ENCODE results near the gene HCAR2.
"Not testable (repeated sequence)": the region's sequence is repeated elsewhere in the genome, so short reads cannot be mapped to it uniquely, and the experiment has no call there.

Gene HCAR2

DNA sequence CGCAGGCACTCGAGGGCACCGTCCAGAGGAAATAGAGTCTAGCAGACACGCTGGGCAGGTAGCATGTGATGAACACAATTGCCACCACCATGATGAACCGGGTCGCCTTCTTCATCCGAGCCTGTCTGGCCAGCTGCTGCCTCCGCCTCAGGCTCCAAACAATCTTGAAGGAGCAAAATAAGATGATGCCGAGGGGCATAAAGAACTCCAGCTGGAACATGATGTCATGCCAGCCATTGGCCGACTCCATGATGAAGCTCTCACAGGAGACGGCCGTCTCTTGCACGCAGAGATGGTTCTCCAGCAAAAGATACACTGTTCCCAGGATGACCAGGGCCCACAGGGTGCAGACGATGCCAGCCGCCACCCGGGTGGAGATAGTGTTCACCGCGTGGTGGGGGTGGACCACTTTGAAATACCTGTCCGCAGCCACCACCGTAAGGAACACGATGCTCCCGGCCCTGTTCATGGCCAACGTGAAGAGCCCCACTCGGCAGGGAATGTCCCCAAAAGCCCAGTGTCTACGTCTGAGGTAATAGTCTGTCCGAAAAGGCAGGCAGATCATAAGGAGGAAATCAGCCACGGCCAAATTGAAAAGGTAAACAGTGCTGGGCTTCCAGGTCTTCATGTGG is 26.5 kb upstream of the HCAR2 start:
- no peaks in the 10 kb centered on the region for H3K36me3 ChIP-seq (ENCODE audit: insufficient read depth, low read length)
- peaks cover 11% of the 10 kb centered on the region for H3K4me1 ChIP-seq (ENCODE audit: insufficient read depth, low read length)
- no peak overlapping the region for H3K9ac ChIP-seq (ENCODE audit: low read depth, low read length)
- no peaks in the 10 kb centered on the region for H3K9me3 ChIP-seq (ENCODE audit: control insufficient read depth, insufficient read depth, low read length)

DNA sequence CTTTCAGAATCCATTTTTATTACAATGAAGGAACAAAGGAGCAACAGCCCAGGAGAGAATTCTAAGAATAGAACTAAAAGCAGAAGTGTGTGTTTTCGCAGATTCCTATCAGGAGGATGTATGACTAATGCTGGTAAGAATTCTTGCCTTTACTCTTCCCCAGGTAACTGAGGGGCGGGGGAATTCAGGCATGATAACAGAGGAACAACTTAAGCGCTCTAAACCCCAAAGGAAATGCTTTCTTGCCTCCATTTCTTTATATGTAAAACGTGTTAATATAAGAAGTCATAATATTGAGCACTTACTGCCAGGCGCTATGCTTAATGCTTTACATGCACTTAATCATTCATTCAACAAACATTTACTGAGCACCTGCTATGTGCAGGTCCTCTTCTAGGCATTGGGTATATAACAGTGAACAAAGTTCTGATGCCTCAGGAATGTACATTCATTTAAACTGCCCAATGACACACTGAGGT is 23.0 kb upstream of the HCAR2 start:
- no peaks in the 10 kb centered on the region for H3K9me3 ChIP-seq (ENCODE audit: control insufficient read depth, insufficient read depth, low read length)
- no peak overlapping the region; the same call in 1 of the 2 replicates for H3K9ac ChIP-seq (ENCODE audit: low read depth, low read length)
- no peaks in the 10 kb centered on the region for H3K36me3 ChIP-seq (ENCODE audit: insufficient read depth, low read length)
- H3K4me1 ChIP-seq (ENCODE audit: insufficient read depth, low read length), result peaks cover 11% of the 10 kb centered on the region

DNA sequence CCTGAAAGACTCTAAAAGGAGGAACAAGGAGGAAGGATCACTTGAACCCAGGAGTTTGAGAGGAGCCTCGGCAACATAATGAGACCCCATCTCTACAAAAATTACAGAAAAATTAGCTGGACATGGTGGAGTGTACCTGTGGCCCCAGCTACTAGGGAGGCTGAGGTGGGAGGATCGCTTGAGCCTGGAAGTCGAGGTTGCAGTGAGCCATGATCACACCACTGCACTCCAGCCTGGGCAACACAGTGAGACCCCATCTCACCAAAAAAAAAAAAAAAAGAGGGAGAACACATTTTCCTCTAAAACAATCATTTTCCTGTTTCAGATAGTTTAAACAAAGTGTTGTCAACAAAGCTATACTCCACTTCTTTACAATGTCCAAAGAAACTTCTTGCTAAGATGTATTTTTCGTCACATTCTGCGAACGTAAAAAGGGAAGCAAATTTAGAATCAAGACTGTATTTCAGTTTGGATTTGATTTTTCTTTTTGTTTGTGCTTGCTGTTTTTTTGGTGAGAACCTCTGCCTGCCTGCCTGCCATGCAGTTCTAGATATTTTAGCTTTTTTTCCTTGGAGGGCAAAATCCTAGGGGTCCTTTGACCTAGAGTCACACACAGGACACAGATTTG is 22.4 kb upstream of the HCAR2 start:
- Histone ChIP-seq H3K9me3 (ENCODE audit: control insufficient read depth, insufficient read depth, low read length) (no peaks in the 10 kb centered on the region), H3K36me3 (ENCODE audit: insufficient read depth, low read length) (no peaks in the 10 kb centered on the region), H3K9ac (ENCODE audit: low read depth, low read length) (no peak overlapping the region; the same call in 1 of the 2 replicates), H3K4me1 (ENCODE audit: insufficient read depth, low read length) (peaks cover 9% of the 10 kb centered on the region)

DNA sequence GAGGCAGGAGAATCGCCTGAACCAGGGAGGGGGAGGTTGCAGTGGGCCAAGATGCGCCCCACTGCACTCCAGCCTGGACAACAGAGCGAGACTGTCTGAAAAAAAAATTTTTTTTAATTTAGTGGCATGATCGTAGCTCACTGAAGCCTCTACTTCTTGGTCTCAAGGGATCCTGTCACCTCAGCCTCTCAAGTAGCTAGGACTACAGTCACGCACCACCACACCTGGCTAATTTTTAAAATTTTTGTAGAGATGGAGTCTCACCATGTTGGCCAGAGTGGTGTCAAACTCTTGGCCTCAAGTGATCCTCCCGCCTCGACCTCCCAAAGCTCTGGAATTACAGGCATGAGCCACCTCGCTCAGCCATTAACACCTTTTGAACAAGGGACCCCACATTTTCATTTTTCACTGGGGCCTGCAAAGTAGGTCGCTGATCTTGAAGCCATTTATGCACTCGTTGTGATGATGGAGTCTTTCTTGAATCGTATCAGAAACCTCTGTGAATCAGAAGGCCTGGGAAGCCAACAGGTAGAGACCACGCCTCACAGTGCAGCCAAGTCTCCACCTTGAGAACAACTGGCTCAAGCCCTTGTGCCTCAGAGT is 21.6 kb upstream of the HCAR2 start:
- Histone ChIP-seq H3K9ac (ENCODE audit: low read depth, low read length) (no peak overlapping the region), H3K4me1 (ENCODE audit: insufficient read depth, low read length) (peaks cover 7% of the 10 kb centered on the region; the same call in 1 of the 2 replicates), H3K9me3 (ENCODE audit: control insufficient read depth, insufficient read depth, low read length) (no peaks in the 10 kb centered on the region), H3K36me3 (ENCODE audit: insufficient read depth, low read length) (no peaks in the 10 kb centered on the region)

DNA sequence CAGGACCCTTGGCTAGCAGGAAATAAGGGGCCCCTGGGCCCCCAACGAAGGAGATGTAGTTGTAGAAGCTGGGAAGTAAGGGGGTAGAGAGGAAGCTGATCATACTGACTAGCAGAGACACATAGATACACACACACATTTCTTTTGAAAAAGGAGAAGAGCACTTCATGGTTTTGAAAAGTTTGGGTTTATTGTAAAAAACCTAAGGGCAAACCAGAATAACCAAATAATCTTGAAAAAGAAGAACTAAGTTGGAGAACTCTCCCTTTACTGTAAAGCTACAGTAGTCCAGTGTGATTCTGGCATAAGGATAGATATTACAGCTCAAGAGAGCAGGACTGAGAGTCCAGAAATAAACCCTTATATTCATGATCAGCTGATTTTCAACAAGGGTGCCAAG is 19.2 kb upstream of the HCAR2 start:
- Histone ChIP-seq H3K9me3 (ENCODE audit: control insufficient read depth, insufficient read depth, low read length) (no peaks in the 10 kb centered on the region), H3K9ac (ENCODE audit: low read depth, low read length) (no peak overlapping the region), H3K36me3 (ENCODE audit: insufficient read depth, low read length) (no peaks in the 10 kb centered on the region), H3K4me1 (ENCODE audit: insufficient read depth, low read length) (peaks cover 7% of the 10 kb centered on the region; the same call in 1 of the 2 replicates)

DNA sequence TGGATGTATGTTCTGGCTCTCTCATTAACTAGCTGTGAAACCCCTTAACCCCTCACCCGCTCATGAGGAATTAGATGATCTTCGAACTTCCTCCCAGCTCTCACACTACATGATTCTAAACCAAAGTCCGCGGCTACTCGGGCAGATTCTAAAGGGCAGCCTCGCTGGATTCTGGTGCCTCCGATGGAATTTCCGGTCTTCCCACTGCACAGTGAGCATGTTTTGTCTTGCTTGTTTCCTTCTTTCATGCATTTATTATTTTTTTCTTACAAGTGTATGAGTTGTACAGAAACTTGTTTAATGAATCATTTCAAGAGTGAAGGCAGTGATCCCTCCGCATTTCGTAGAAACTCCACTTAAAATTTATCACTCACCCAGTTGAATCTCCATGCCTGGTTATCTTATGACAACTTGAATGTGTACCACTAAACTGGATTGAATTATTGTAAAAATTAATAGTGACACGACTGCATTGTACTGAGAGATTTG is 17.9 kb upstream of the HCAR2 start:
- Histone ChIP-seq H3K9me3 (ENCODE audit: control insufficient read depth, insufficient read depth, low read length) (no peaks in the 10 kb centered on the region), H3K9ac (ENCODE audit: low read depth, low read length) (no peak overlapping the region), H3K36me3 (ENCODE audit: insufficient read depth, low read length) (no peaks in the 10 kb centered on the region), H3K4me1 (ENCODE audit: insufficient read depth, low read length) (peaks cover 7% of the 10 kb centered on the region; the same call in 1 of the 2 replicates)

DNA sequence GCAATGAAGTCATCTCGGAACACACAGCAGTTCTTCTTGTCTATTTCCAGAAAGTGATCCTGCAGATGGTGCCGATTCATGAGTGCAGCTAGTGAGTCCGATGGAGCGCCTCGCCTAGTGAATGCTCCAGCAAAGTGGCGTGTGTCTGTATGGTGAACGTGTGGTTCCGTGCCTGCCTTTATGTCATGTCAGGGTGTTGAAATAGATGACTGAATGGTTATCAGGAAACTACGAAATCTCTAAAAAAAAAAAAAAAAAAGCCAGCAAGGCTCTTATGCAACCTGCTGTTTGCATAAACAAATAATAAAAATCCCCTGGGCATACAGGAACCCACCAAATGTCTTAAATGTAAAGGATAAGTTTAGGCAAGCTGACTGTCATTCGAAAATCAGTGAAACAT is 13.5 kb upstream of the HCAR2 start, which contains the start of gene HCAR3:
TSS of gene HCAR3 (minus strand) at position 154 of the 400 bp plus-strand sequence. CDS start at position 80, 74 bp downstream.
- H3K9me3 ChIP-seq (ENCODE audit: control insufficient read depth, insufficient read depth, low read length); H3K36me3 ChIP-seq (ENCODE audit: insufficient read depth, low read length); H3K4me1 ChIP-seq (ENCODE audit: insufficient read depth, low read length); H3K9ac ChIP-seq (ENCODE audit: low read depth, low read length): not testable (repeated sequence)

DNA sequence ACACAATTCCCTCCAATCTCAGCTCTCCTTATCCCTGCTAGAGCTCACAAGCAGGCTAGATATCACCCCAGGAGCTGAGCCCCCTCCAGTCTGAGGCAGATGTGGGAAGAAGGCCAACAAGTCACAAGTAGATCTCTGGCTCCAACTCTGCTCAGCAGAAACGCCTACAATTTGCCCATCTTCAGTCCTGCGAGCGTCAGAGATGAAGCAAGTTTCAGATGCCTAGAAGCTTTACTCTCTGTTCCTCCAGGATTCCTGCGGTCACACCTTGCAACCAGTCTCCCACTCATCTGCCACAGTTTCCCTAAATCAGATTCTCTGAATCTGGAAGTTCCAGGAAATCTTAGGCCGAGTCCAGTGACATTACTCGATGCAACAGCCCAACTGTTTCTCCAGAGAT is 12.1 kb upstream of the HCAR2 start:
- H3K4me1 ChIP-seq (ENCODE audit: insufficient read depth, low read length); H3K9me3 ChIP-seq (ENCODE audit: control insufficient read depth, insufficient read depth, low read length); H3K9ac ChIP-seq (ENCODE audit: low read depth, low read length); H3K36me3 ChIP-seq (ENCODE audit: insufficient read depth, low read length): not testable (repeated sequence)

DNA sequence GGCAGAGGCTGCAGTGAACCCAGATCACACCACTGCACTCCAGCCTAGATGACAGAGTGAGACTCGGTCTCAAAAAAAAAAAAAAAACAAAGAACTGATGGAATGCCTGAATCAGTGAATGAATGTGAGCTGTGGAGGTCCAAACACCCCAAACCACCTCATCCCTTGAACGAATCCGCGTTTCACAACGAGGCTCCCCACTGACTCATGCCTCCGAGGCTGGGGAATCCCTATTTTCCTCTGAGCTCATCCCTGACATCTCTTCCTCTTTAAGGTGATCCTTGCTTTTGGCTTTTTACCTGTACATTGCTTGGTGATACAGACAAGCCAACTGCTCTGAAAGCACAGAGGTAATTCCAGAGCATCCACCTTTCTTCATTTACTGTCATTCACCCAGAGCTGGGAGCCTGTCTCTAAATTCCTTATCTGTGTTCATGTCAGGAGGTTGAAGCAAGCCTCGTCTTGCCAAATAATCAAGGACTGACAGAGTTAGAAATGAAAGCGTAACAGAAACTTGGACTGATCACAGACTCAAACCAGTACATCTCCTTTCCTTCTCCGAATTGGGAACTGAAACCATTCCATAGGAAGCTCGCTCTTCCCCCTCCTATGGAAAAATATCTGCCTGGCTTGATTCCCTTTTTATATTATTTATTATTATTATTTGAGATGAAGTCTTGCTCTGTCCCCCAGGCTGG is 10.5 kb upstream of the HCAR2 start:
- H3K9ac ChIP-seq (ENCODE audit: low read depth, low read length); H3K9me3 ChIP-seq (ENCODE audit: control insufficient read depth, insufficient read depth, low read length); H3K4me1 ChIP-seq (ENCODE audit: insufficient read depth, low read length); H3K36me3 ChIP-seq (ENCODE audit: insufficient read depth, low read length): not testable (repeated sequence)

DNA sequence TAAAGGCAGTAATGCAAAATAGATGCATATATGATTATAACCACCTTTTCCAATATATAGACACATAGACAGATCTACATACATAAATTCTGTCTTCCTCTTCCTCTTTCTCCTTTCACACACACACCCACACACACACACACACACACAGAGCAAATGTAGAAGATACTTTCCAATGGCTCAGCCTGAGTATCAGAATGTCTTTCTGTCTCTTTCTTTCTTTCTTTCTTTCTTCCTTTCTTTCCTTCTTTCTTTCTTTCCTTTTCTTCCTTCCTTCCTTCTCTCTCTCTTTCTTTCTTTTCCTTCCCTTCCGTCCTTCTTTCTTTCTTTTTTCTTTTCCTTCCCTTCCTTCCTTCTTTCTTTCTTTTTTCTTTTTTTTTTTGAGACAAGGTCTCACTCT is 8.1 kb upstream of the HCAR2 start:
- H3K36me3 ChIP-seq (ENCODE audit: insufficient read depth, low read length); H3K9ac ChIP-seq (ENCODE audit: low read depth, low read length); H3K9me3 ChIP-seq (ENCODE audit: control insufficient read depth, insufficient read depth, low read length); H3K4me1 ChIP-seq (ENCODE audit: insufficient read depth, low read length): not testable (repeated sequence)

DNA sequence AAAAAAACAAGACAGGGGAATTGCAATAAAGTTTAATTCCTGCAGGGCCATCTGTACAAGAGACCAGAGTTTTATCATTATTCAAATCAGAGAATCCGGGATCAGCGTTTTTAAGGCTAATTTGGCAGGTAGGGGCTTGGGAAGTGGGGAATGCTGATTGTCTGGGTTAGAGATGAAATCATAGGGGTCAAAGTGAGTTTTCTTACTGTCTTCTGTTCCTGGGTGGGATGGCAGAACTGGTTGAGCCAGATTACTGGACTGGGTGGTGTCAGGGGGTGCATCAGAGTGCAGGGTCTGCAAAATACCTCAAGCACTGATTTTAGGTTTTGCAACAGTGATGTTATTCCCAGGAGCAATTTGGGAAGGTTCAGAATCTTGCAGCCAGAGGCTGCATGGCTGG is 7.2 kb upstream of the HCAR2 start:
- not testable (repeated sequence) for H3K9ac ChIP-seq (ENCODE audit: low read depth, low read length); H3K36me3 ChIP-seq (ENCODE audit: insufficient read depth, low read length); H3K9me3 ChIP-seq (ENCODE audit: control insufficient read depth, insufficient read depth, low read length); H3K4me1 ChIP-seq (ENCODE audit: insufficient read depth, low read length)

DNA sequence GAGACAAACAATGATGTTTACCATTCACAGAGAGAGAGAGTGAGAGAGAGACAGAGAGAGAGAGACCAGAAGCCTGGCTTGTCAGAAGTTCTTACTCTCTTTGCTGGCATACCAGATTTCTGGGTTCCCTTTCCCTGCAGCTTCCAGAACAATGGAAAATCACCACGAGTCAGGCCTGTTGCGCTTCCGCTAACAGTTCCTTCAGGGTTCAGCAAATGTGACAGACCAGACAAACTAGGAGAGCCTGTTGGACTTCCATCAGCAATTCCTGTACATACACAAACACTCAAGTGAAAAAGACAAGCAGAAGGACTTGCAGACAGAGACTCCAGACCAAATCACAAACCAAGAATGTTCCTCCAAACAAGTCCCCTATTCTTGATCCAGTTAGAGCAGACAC is 6.1 kb upstream of the HCAR2 start:
- H3K9ac ChIP-seq (ENCODE audit: low read depth, low read length); H3K9me3 ChIP-seq (ENCODE audit: control insufficient read depth, insufficient read depth, low read length); H3K4me1 ChIP-seq (ENCODE audit: insufficient read depth, low read length); H3K36me3 ChIP-seq (ENCODE audit: insufficient read depth, low read length): not testable (repeated sequence)

DNA sequence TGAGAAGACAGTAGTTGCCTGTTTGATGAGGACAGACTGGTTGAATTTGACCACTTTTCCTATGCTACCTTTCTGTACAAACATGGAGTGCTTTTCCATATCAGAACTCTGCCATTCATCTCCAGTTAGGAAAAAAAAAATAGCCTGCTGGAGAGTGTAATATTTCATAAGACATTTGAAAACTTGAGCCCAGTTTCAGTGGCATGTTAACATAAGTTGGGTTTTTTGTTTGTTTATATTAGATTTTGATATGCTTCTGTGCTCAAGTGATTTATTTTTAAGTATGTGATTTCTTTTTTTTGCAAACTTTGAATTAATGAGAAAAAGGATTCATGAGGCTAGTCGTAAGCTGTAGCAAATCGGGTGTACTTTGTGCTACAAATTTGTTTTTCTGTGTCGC is 684 bp upstream of the HCAR2 start:
- H3K9ac ChIP-seq (ENCODE audit: low read depth, low read length); H3K36me3 ChIP-seq (ENCODE audit: insufficient read depth, low read length); H3K9me3 ChIP-seq (ENCODE audit: control insufficient read depth, insufficient read depth, low read length); H3K4me1 ChIP-seq (ENCODE audit: insufficient read depth, low read length): not testable (repeated sequence)

DNA sequence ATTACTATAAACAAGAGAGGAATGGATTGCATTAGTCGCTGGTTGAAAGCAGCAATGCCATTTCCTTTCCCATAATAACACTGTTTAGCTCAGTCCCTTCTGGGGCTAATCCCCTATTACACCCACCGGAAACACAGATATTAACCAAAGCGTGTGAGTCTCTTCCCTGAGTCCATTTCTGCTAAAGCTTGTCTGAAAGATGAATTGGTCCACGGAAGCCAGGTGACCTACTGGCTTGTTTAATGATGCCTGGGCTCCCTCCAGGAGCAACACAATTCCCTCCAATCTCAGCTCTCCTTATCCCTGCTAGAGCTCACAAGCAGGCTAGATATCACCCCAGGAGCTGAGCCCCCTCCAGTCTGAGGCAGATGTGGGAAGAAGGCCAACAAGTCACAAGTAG is 1.7 kb downstream of the HCAR2 start:
- H3K4me1 ChIP-seq (ENCODE audit: insufficient read depth, low read length); H3K9me3 ChIP-seq (ENCODE audit: control insufficient read depth, insufficient read depth, low read length); H3K9ac ChIP-seq (ENCODE audit: low read depth, low read length); H3K36me3 ChIP-seq (ENCODE audit: insufficient read depth, low read length): not testable (repeated sequence)
